Stimulated activated naive CD4-positive, alpha-beta T cell treated with Interleukin-2 at 50 U/mL for 16 hours (primary cell): Measurements from ENCODE around the gene ALK.

Experiments used
- DNase-seq: peaks from one replicate; lab custom pipeline; 2025; lab: John Stamatoyannopoulos, UW

Gene ALK

DNA sequence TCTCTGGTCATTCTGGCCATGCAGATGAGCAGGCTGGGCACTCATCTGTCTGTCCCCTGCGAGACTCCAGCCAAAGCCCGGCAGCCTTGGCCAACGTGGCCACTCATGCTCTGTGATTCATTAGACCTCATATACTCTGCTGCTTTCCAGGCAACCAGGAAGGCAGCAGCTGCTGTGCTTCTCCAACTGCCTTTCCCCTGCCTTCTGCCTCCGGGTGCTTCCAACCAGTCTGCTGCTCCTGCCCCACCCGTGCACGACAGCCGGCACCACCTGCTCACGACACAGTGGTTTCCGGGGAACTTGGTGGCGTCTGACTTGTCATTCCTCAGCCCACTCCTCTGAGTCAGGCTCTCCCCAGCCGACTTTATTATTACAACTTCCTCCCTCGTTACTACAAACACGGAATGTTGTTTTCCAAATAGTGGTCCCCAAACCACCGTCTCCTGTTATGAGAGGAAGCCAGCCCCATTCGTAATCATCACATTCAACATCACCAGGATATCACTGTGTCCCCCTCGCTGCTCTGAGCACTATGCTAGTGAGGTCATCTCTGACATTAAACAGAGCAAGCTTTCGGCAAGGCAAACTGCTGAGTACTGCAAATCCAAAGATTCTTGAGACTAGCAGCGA lies 392.4 kb downstream of the ALK start:
- no peak for DNase-seq

DNA sequence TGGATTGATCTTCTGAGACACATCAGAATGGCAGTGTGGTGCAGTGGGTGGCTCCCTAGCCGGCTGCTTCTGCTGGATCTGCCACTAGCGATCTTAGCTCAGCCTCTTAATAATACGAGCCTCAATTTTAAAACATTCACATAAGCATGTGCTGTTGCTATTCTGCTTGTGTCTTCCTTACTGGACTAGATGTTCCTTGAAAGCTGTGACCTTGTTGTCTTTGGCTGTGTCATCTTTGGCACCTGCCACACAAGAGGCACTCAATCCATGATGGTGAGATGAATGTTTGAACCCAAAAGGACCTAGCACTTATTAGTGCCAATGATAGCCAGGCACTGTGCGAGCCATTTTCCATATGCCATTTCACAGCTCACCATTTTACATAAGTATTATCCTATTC lies 393.0 kb downstream of the ALK start:
- DNase-seq: no peak

DNA sequence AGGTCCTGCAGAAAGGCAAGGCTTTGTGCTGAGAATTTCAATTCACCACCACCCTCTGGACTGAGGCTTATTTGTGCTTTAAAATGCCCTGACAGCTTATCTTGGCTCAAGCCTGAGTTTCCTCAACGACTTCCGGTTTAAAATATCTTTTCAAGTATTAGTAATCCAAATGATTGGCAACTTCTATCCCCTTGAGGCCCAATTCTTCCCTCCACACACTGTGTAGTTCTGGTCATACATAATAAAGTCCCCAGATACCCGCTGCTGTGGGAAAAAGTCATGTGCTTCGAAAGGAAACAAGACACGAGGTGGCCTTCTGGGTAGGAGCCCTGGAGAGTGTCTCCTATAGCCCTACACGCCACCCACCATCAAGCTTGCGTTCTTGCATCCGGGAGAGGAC lies 393.4 kb downstream of the ALK start:
- no peak for DNase-seq

DNA sequence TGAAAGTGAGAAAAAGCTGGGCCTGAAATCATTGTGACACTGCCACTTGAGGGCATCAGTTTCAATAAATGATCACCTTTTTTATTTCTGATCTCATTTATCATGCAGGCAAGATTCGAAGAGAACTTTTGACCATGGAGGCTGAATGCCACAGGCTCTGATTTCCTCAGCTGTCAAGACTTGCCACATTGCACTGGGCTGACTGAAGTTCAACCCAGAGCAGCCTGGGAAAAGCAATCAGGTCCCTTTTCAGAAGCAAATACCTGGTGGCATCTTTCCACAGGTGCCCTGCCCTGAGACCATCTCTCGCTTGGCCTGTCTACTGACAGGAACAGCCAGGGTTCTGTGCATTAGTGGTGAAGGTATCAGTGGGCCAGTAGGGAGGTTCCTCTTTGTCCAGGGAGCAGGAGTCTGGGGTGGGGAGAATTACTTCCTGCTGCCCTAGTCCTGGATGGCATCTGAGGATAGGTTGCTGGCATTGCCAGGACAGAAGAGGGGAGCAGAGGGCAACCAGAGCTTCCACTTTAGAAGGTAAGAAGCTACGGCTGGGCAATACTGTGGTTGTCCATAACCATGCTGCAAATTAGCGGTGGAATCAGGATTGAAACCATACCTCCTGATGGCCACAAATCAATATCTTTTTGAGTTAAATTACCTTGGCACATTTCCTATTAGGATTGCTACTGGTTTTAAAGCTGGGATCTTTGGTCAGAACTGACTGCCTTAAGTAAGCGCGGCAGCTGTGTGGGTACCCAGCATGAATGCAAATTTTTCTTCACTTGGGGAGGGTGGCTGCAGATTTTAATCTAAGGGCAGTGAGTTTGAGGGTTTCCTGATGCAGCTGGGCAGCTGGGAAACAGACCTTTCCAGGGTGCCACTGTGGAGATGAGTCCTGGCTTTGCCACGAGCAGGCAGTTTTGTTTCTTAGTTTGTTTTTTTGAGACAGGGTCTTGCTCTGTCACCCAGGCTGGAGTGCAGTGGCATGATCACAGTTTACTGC lies 394.5 kb downstream of the ALK start:
- DNase-seq: no peak

DNA sequence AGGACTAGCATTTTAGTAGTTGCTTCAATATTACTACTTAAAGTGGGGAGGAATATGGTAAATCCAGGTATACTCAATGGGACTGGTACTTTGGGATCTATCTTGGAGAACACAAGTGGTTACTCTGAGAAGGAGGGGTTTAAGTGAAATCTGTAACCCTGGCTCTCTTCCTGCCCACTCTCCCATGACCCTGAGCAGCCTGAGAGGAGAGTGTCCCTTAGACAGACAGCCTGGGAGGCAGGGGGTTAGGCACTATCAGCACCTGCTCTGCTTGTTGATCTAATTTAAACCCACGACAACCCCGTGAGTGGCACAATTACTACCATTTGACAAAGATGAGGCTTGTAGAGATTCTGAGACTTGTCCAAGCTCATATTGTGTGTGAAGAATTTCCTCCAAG lies 395.5 kb downstream of the ALK start:
- no peak for DNase-seq

DNA sequence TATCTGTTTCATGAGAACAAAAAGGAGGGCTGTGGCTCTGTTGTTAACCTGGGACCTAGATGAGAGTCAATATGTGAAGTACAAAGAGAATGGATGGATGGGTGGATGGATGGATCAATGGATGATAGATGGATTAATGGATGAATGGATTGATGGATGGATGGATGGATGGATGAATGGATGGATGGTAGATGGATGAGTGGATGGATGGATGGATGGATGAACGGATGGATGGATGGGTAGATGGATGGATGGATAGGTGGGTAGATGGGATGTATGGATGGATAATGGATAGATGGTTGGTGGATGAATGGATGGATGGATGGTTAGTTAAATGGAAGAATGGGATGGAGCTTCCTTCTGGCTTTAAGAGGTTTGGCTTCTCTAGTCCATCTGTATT lies 396.7 kb downstream of the ALK start:
- no peak for DNase-seq

DNA sequence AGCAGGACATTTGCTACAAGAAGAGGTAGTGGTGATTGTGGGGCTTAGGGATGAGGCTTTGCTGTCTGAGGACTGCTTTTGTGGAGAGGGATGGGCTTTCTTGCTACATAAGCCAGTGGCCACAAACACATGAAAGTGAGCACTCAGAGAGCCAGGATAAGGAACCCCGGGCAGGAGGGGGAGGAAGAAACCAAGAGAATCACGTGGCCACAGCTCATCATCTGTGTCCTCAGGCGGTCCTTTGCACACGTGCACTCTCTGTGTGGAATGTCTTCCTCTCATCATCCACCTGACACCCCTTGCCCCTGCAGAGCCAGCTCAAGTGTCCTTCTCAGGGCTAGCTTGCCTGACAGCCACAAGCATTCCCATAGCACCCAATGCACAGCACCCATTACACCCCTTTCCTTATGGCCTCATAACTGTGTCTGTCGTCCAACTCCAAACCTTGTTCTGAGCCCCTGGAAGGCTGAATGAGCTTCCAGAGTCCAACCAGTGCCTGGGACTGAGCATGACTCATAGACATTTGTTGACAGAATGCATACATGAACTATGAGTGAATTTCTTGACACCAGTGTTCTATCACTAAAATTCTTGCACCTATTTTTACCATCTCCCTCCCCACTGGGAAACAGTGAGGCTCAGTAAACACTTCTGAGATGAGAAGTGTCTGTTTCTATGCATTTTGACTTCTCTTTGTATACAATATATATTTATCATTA lies 398.3 kb downstream of the ALK start:
- no peak for DNase-seq

DNA sequence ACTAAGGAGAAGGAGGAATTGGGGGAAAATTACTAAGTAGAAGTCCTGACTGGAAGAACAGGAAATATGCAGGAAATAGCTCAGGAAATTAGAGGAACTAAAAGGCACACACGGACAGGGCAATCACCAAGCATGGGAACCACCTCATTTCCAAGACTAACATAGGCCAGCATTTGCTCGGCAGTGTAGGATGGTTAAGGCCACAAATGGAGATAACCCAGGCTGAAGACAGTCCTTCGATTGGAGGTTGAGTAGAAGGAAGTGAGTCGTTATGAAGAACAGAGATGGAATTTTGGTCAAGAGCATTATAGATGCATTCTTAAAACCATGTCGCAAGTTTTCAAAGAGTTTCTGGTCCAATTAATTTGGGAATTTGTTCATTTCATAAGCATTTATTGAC lies 401.4 kb downstream of the ALK start:
- DNase-seq: no peak

DNA sequence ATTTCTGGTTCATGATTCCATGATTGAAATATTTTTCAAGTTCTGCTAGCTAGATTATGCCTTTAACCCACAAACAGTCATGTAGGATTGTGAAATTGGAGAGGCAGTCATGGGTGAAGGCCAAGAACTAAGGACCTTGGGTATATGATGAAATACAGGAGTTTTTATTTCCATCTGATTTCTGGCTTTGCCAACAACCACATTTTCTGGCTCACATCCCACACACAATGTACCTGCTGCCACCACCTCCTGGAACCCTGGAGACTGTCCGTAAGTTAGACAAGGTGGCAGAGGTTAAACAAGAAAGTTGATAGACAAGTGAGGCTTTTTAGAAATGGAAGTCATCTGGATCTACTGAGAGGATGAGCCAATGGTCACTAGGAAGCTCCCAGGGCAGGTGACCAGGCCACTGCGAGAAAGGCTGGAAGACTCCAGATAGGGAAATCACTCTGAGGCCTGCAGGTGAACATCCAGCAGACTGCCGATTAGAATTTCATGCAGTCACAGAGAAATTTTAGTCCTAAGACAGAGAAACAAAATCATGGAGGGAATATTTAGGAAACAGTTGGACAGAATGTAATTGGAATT lies 402.0 kb downstream of the ALK start:
- DNase-seq: no peak

DNA sequence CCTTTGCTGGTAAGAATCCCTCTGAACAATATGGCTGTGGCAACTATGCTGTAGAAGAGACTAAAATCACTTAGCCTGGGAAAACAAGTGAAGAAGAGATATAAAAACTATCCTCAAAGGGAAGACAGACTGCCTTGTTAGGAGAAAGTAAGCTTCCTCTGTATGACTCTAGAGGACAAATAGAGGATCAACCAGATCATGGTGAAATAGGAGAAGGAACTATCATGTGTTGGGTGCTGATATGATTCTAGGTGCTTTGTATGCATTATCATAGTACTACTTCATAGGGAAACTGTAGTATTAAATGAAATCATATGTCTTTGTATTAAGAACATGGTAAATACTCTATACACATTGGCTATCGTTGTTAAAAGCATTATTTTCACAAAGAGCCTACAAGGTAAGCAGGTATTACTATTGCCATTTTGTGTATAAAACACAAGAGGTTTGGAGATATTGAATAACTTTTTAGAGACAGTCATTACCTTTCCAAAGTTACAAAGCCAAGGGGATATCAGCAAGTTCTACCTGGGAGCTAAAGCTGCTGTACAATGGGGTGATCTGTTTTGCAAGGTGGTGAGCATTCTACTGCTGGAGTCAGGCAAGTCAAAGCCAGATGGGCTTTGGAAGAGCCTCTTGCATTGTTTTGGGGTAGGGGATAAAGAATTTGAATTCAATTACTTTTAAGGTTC lies 402.6 kb downstream of the ALK start:
- DNase-seq: no peak

DNA sequence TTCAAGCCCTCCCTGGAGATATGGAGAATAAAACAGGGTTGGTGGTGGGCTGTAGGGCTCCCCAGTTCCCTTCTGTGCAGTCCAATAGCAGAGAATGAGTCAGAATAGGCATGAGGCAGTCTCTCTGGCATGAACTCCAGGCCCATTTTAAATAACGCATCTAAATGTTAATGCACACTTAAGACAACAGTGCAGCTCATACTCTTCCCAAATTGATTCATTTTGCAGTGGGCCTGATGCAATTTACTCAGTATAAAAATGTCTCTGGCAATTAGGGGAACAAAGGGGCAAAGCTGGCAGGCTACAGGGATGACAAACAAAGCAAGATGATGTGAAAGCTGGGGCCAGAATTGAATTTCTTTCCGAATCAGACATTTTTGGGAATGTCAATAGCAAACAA lies 403.4 kb downstream of the ALK start:
- no peak for DNase-seq

DNA sequence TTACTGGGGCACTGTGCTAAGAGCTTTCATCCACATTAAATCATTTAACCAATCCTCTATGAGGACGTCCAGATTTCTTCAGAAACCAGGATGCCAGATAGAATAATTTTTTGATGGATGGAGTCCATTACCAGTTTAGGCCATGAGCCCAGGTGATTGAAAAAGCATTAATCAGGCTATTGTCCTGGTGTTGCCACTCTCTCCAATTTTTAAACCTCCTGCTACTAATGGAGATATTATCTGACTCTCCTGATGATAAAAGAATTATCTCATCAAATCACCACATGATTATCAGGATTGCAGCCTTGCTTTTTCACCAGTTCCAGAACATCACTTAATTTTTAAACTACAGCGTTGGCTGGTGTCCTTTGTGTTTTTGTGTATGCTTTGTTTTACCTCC lies 404.0 kb downstream of the ALK start:
- no peak for DNase-seq

DNA sequence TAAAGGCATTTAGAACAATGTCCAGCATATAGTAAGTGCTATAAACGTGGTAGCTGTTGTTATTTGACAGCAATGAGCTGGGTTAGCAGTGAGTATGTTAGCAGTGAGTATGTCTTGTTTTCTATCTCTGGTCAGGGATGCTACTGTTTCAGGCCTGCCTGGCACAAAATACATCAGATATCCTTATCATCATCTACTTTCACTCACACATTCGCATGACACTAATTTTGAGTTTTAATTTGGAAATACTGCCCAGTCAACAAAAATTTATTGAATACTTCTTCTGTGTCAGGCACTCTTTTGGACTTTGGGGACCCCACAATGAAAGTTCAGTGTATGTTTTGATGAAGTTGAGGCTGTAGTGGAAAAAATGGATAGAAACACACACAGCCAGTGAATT lies 404.6 kb downstream of the ALK start:
- DNase-seq: no peak

DNA sequence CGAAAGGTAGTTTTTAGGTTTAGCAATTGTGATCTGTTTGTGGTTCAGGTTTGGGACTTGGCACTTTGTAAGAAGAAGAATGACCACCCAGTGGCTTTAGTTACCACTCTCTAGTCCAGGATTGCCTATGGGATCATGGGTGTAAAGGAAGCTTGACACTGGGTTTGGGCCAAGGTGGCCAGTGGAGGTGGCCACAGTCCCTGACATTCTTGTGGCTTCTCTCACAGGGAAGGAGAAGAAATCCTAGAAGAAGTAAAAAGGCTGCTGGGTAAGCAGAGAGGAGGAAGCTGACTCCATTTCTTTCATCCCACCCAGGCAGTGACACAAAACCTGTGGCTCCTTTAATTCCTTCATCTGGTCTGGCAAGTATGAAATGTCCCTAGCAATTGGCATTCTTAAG lies 411.5 kb downstream of the ALK start:
- no peak for DNase-seq

DNA sequence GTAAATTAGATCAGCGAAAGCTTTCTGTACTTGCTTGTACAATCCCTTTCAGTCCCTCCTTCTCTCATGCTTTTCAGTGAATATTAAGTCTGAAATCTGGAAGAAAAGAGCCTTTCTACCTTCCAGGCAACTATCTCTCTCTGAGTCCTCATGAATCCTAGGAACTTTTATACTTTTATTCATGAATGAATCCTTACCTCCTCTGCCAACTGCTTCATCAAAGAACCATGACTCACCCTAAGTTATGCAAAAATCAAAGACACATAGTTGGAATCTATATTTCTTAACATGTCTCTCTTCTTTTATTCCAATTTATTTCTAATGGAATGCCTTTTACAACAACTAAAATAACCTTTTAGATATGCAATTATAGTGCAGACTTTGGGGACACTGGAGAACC lies 412.0 kb downstream of the ALK start:
- no peak for DNase-seq

DNA sequence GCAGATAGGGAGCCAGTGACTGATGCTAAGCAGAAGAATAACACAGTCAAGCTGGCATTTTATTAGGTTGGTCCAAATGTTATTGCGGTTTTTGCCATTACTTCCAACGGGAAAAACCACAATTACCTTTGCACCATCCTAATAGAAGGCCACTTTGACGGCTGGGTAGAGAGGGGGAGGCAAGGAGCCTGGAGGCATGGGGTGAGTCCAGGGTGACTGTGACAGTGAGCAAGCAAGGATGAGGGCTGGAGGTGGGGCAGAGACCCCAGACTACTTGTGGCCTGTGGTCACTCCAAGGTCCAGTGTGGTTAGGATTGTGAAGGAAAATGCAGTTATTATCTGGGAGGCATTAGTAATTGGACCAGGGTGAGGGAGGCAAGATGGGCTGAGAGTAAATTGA lies 416.6 kb downstream of the ALK start:
- no peak for DNase-seq

DNA sequence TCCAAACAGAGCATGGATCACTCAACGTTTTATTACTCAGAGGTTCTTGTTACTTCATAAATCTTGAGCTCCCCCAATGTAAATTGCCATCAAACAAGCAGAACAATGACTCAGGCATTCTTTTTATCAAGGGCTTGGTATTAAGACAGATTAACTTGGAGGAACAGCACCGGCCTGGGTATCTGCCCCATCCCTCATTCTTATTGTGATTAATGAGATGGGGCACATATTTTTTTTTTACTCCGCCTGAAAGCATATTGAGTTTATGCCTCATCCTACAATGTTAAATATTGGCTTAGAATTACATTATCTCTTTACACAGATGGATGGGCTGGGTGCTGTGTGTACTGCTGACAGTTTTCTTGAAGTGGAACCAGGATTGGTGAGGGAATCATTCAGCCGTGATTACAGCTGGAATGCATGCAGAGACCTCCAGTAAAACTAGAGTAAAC lies 418.9 kb downstream of the ALK start:
- no peak for DNase-seq

DNA sequence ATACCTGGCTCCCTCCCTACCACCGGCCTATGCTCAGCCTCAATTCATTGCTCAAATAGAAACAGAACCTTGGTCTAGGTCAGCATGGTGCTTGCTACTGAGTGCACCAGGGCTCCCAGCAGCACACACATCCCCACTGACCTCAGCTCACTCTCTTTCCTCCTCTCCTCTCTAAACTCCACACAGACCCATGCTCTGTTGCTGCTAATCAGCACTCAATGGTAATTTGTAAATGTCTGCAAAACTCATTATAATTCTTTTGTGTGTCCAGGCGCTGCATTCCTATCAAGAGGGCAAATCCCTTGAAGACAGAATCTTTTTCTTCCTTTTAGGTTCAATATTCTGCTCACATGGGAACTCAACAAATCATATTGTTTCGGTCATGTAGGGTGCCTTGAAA lies 424.0 kb downstream of the ALK start:
- DNase-seq: no peak

DNA sequence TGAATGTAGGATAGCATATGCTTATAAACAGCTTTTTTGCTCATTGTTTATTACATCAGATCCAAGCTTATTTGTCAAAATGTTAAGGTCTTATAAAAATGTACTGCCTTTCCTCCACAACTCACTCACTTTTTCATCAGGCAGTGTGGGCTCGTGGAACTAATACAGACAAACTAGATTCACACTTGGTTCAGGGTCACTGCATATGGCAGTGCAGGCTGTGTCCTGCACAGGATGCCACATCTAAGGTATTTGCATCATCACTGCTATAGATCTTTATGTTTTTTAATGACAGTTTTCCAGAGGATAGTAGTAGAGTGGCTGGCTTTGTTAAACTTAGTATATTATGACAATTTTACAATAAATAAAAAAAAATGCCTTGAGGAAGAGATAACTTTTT lies 425.2 kb downstream of the ALK start:
- DNase-seq: no peak

DNA sequence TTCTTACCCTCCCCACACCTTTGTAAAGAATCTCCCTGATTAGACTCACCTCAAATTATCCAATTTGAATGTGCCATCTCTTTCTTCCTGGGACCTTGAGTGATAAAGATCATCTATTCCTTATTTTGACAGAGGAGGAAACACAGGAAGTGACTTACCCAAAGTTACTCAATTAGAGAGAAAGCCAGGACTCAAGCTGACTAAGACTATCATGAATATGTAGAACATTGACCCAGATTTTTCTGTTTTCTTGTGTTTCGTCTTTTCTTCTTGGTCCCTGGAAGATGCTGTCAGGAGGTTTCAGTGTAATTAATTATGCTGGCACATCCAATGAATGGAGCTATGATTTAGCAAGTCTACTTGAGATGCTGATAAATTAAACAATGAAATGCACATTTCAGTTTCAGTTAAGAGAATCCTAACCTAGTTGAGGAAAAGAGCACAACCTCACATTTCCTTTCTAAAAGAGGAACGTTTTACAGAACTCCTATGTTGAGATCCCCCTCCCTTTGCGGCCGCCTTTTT lies 425.8 kb downstream of the ALK start:
- no peak for DNase-seq

DNA sequence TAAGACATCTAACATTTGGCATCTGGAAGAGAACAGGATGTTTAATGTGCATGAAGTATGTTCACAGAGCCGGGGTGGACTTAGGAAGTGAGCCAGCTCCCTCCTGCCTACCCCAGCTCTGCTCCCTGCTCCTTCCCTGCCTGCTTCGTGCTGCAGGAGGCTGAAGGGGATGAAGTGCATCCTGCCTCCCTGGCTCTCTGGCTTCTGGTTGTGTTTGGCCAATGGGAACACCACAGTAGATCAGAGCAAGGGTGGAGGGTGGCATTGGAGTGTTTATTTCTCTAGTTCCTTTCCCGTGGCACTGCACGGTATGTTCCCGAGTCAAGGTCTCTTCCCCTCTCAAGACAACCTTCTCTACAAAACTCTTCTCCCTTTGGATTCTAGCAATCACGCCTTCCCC lies 426.3 kb downstream of the ALK start:
- no peak for DNase-seq

DNA sequence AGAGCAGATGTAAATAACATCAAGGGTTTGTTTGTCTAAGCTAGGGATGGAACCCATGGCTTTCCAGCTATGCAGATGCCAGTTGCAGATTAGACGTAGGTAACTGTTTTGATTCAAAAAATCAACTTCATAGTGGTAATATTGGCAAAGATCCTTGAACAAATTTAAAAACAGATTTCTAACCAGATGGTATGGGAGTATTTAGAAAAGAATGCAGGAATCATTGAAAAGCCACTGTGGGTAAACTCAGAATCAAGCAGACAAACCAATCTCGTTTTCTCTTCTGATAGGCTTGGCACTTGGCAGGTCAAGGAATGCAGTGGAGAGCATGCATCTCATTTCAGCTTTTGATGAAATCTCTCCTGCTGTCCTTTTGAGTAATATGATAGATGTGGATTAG lies 428.7 kb downstream of the ALK start:
- no peak for DNase-seq
